Activated naive CD4-positive, alpha-beta T cell (primary cell): ENCODE measurements around the gene UTP20.
"Not testable (repeated sequence)": the region's sequence is repeated elsewhere in the genome, so short reads cannot be mapped to it uniquely, and the experiment has no call there.

Experiments used
- DNase-seq, 4 experiments: peaks; one replicate each; lab custom pipeline; 2025; lab: John Stamatoyannopoulos, UW

The UTP20 gene

GRCh38 chr12:101327546-101327945, 47.6 kb downstream of the UTP20 start:
- no peak for DNase-seq

GRCh38 chr12:101328917-101329316, 49.0 kb downstream of the UTP20 start:
- DNase-seq: no peak

DNA sequence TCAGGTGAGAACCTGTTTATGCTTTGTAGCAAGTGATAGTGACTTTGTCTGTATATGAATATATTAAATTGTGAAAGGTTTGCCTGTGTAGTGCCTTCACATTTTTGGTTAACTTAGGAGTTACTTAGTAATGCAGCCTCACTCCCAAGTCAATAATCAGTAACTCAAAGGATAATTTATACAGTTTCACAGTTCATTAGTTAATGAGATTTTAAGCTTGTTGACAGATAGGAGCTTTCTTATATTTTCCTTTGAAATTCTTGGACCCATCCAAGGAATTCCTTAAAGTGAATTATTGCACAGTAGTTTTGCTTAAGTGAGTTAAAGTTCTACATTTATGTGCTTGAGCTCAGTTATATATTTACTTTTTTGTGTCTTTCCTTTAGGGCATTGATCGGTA, 50.7 kb downstream of the UTP20 start:
- no peak for DNase-seq

DNA sequence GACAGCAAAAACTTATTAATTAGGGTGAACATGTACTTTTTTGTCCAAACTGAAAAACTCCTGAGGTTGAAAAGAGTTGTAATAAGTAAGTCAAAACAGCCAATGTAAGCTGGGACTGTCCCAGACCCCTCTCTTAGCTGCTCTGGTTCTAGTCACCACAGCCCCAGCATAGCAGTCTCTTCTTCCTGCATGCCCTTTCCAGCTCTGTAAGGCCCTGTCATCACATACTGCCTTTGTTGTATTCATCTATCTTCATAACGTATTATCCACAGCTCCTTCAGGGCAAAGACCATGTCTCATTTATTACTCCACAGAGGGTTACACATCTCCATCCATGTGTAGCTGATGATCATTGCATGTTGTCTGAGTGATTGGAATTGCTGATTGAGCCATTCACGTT, 56.5 kb downstream of the UTP20 start:
- DNase-seq: no peak

GRCh38 chr12:101338087-101338486, 58.2 kb downstream of the UTP20 start:
- DNase-seq: no peak

- DNase-seq: no peak
These were observed 64.0 kb downstream of the UTP20 start for GRCh38 chr12:101343893-101344292.

DNA sequence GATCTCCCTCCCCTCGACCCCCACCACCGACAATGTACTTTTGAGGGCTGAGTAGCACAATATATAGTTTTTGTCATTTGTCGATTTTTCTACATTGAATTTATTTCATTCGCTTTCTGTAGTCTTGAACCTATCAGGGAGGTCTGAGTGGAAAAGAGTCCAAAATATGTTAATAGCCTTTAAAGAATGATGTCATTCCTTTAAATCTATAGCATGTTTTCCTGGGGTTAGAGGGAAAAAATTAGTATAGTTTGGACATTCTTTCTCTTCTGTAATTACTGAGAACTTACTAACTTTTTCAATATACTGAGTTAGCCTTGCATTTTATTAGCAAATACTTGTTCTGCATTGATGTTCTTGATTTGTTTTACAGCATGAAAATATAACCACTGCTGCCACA, 71.8 kb downstream of the UTP20 start:
- no peak for DNase-seq

DNA sequence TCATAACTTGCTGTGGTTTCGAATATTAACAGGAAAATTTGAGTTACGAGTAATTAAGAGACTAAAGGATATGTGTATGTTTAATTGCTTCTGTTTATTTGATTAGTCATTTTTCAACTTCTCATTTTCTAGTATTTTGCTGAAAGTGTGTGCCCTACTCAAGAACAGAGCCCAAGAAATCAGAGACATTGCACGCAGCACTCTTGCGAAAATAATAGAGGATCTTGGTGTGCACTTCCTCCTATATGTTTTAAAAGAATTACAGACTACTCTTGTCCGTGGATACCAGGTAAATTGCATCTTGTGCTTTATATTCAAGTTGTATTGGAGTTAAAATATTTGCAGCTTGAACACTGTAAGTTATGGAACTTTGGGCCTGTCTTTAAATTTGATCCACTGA, 76.9 kb downstream of the UTP20 start:
- DNase-seq: no peak

- no peak for DNase-seq
These were observed 81.5 kb downstream of the UTP20 start for GRCh38 chr12:101361455-101361854.

- no peak for DNase-seq
These were observed 88.1 kb downstream of the UTP20 start for GRCh38 chr12:101368016-101368415.

GRCh38 chr12:101372431-101372830, 92.5 kb downstream of the UTP20 start:
- DNase-seq: no peak

DNA sequence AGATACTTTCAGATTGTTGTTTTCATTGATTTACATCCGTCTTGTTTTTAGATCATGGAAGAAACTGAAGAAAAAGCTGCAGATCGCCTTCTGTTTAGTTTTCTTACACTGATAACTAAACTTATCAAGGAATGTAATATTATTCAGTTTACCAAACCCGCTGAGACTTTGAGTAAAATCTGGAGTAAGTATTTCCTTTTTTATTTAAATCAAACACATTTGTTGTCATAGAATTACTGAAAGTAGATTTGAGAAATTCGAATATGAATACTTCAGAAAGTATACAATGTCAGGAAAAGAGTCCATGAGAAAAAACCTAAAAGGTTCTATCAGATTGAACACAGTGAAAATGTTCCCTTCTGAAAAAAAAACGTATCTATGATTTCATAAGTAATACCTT, 95.7 kb downstream of the UTP20 start:
- DNase-seq: no peak

DNA sequence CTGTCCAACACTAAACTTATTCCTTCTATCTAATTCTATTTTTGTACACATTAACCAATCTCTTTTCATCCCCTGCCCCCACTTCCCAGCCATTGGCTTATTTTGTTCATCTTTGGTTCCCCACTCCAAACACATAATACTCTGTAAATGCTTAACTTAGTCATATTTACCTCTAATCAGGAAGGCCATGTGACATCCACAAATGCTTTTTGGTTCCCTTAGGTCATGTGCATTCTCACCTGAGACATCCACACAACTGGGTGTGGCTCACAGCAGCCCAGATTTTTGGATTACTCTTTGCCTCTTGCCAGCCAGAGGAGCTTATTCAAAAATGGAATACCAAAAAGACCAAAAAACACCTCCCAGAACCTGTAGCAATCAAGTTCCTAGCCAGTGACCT, 99.2 kb downstream of the UTP20 start:
- DNase-seq: no peak

DNA sequence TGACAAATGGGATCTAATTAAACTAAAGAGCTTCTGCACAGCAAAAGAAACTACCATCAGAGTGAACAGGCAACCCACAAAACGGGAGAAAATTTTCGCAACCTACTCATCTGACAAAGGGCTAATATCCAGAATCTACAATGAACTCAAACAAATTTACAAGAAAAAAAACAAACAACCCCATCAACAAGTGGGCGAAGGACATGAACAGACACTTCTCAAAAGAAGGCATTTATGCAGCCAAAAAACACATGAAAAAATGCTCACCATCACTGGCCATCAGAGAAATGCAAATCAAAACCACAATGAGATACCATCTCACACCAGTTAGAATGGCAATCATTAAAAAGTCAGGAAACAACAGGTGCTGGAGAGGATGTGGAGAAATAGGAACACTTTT, 111.3 kb downstream of the UTP20 start:
- DNase-seq: not testable (repeated sequence)

DNA sequence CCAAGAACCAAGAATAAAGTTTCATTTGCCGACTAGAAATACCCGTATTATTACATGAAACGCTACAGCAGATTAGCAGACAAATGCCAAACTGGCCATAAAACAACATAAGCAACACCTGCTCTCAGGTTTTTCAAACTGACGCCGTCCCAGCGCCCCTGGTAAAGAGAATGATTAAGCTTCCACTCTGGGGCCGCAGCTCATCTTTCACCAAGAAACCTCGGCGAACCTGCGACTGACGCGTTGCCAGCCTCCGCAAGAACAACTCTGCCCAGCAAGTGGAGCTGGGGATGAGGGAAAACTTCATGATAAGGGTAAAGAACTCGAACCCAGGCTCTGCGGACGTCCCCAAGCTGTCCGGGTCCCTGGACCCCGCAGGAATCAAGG, 127.1 kb downstream of the UTP20 start:
- DNase-seq: peak in 1 of 4 experiments; percentile 20

GRCh38 chr12:101407436-101408345, 127.8 kb downstream of the UTP20 start, which contains the start of gene ARL1:
ARL1 (minus strand) TSS chr12:101407772; CDS start chr12:101407645, 127 bp downstream.
- DNase-seq: peak; percentile 50 to 65 (median 55)

DNA sequence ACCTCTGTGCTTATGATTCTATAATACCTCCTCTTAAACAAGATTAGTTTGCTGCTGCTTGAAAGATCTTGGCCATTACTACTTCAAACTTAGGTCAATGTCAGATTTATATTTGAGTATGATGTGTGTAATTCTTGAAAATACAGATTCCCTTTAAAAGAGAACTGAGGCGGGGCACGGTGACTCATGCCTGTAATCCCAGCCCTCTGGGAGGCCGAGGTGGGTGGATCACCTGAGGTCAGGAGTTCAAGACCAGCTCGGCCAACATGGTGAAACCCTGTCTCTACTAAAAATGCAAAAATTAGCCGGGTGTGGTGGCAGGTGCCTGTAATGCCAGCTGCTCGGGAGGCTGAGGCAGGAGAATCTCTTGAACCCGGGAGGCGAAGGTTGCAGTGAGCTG, 130.3 kb downstream of the UTP20 start:
- not testable (repeated sequence) for DNase-seq

- DNase-seq: no peak
These were observed 134.7 kb downstream of the UTP20 start for GRCh38 chr12:101414533-101415119.

- no peak for DNase-seq
These were observed 135.3 kb downstream of the UTP20 start for GRCh38 chr12:101415228-101415627.

- not testable (repeated sequence) for DNase-seq
These were observed 142.2 kb downstream of the UTP20 start for GRCh38 chr12:101422066-101422465.

- DNase-seq: no peak
These were observed 144.7 kb downstream of the UTP20 start for GRCh38 chr12:101424620-101425019.

- DNase-seq: no peak
These were observed 150.6 kb downstream of the UTP20 start for GRCh38 chr12:101430456-101430855.

GRCh38 chr12:101436136-101436535, 156.2 kb downstream of the UTP20 start:
- no peak for DNase-seq
